HEK293 (cell line): Measurements from ENCODE around the gene LGALS9C.
"Not testable (repeated sequence)": the region's sequence is repeated elsewhere in the genome, so short reads cannot be mapped to it uniquely, and the experiment has no call there.

Experiments used
- CTCF ChIA-PET: fragments of 350-600 bp; formaldehyde crosslinking; extraction: SDS; loops from one replicate; lab custom pipeline; 2021; ENCODE audit warnings: antibody characterized with exemption; lab: Yijun Ruan, JAX
- POLR2A ChIA-PET: fragments of 300-600 bp; formaldehyde crosslinking; extraction: SDS; loops from one replicate; lab custom pipeline; 2020; ENCODE audit warnings: antibody characterized with exemption, inconsistent platforms; lab: Yijun Ruan, JAX
- H3K27ac ChIP-seq: fragments of 200-500 bp; sonication (Bioruptor generic); 2 replicates; pipeline ENCODE4 v1.5.1; 2014; ENCODE audit warnings: low read depth, low read length, control low read depth, inconsistent platforms; ENCODE audit errors: extremely low read depth
- H3K36me3 ChIP-seq, 2 experiments: fragments of 200-500 bp in 1 of 2; sonication (Bioruptor generic) in 1 of 2; 1 replicate in 1 of 2; 2 replicates in 1 of 2; pipeline ENCODE4 v1.5.1; 2014 to 2017; ENCODE audit warnings: inconsistent platforms in 2 of 2, low read length in 2 of 2; ENCODE audit not compliant: control insufficient read depth in 2 of 2, insufficient read depth in 1 of 2
- H3K4me1 ChIP-seq: fragments of 200-500 bp; sonication (Bioruptor generic); 2 replicates; pipeline ENCODE4 v1.5.1; 2014; ENCODE audit warnings: mild to moderate bottlenecking, low read length, inconsistent platforms; ENCODE audit not compliant: control insufficient read depth, insufficient read depth
- H3K4me3 ChIP-seq: 2 replicates; pipeline ENCODE4 v1.5.1; 2011; ENCODE audit warnings: low read depth, mild to moderate bottlenecking, control low read depth, low read length, moderate library complexity
- H3K9me3 ChIP-seq: fragments of 200-500 bp; sonication (Bioruptor generic); 2 replicates; pipeline ENCODE4 v1.5.1; 2014; ENCODE audit warnings: low read depth, low read length, inconsistent platforms; ENCODE audit not compliant: control insufficient read depth, insufficient read depth

Gene LGALS9C

DNA sequence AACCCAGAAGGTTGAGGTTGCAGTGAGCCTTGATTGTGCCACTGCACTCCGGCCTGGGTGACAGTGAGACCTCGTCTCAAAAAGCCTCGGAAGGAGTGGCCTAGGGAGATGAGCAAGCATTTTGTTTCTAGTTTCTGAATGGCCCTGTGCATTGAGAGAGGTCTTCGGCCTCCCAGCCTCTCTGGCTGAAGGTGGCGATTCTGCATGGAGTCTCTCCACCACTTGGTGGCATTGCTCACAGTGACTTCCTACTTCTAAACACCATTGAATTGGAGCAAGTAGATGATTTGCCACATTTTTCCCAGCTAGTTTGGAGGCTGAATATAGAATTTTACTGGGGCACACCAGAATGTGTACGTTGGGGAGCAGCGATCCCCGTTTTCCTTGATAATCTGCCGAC lies 48.4 kb downstream of the LGALS9C start:
- H3K4me3 ChIP-seq, H3K4me1 ChIP-seq, H3K36me3 ChIP-seq, CTCF ChIA-PET, H3K27ac ChIP-seq, H3K9me3 ChIP-seq, POLR2A ChIA-PET: not testable (repeated sequence)

DNA sequence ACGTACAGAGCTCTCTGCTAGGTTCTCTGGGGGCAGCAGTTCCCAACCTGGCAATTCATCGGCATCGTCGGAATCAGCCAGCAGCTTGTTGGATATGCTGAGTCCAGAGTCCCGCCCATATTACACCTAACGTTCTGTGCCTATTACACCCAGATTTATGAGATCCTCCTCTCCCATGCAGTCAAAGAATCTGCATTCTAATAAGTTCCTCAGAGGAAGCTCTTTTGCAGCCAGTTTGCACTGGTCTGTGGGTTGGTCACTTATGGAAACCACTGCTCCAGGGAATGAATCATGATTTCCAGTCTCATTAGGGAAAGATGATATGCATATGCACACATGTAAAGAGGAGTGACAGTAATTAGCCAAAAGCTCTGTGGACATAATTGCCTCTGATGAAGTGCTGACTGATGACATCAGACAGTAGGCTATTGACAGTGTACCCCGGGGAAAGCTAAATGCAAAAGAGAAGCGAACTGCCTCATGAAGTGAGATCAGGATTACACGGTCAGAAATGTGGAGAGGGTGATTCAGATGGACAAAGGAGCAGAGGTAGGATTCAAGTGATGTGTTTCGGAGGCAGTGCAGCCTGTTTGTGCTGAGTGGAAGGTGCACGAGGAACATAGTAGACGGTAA lies 49.7 kb downstream of the LGALS9C start:
- POLR2A ChIA-PET, H3K4me3 ChIP-seq, H3K9me3 ChIP-seq, CTCF ChIA-PET, H3K36me3 ChIP-seq, H3K4me1 ChIP-seq, H3K27ac ChIP-seq: not testable (repeated sequence)

DNA sequence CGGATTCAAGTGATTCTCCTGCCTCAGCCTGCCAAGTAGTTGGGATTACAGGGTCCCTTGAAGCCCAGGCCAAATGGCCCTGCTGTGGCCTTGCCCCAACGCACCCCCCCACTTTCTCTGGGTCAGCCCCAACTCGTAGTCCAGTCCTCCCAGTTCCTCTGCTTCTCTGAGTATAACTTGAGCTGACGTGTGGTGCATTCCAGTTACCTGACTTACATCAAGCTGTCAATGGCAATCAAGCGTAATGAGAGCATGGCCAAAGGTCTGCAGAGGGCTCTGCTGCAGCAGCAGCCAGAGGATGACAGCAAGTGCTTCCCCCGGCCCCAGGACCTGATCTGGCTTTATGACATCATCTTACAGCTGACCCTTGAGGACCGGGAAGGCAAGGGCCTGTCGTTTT lies 50.8 kb downstream of the LGALS9C start:
- H3K4me1 ChIP-seq, H3K27ac ChIP-seq, H3K4me3 ChIP-seq, H3K36me3 ChIP-seq, POLR2A ChIA-PET, CTCF ChIA-PET, H3K9me3 ChIP-seq: not testable (repeated sequence)

DNA sequence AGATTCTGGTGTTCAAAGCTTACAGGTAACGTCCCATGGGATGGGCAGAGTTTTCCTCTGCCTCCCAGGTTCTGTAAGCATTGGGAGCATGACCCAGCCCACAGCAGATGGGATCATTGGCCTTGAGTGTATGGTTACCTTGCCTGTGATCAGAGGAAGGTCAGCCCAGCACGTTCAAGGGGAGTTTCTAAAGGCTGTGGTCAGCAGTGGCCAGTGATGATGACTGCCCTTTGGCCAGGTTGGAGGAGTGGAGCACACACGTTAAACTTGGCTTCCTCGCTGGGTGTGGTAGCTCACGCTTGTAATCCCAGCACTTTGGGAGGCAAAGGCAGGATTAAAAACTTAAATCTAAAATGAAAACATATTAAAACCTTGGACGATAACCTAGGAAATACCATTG lies 51.8 kb downstream of the LGALS9C start:
- POLR2A ChIA-PET, H3K36me3 ChIP-seq: not testable (repeated sequence)

DNA sequence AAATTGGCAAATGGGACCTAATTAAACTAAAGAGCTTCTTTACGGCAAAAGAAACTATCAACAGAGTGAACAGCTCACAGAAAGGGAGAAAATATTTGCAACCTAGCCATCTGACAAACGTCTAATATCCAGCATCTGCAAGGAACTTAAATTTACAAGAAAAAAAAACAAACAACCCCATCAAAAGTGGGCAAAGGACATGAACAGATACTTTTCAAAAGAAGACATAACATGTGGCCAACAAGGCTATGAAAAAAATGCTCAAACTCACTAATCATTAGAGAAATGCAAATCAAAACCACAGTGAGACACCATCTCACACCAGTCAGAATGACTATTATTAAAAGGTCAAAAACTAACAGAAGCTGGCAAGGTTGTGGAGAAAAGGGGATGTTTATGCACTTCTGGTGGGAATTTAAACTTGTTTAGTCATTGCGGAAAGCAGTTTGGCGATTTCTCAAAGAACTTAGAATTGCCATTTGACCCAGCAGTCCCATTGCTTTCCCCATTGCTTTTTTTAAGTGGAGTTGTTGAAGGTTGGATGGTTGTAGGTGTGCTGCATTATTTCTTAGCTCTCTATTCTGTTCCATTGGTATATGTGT lies 52.4 kb downstream of the LGALS9C start:
- POLR2A ChIA-PET, H3K4me1 ChIP-seq, H3K9me3 ChIP-seq, H3K4me3 ChIP-seq, H3K27ac ChIP-seq, H3K36me3 ChIP-seq, CTCF ChIA-PET: not testable (repeated sequence)

More for the DNA sequence above, 51.8 kb downstream of the LGALS9C start:
- CTCF ChIA-PET, H3K27ac ChIP-seq, H3K4me1 ChIP-seq, H3K4me3 ChIP-seq, H3K9me3 ChIP-seq: not testable (repeated sequence)

DNA sequence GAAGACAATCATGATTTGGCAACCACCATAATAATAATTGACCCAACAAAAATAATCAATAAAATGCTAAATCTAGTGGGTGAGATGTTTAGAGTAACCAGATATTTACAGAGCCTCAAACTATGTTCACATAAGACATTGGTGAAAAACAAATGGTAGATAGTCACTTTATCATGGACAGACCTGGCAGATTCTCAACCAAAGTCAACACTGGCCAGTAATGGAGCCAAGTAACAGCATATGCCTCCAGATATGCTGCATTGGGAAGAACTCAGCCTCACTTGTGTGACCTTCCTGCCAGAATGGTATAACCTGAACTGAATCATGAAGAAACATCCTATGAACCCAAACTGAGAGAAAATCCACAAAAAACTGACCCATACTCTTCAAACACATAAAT lies 53.8 kb downstream of the LGALS9C start:
- CTCF ChIA-PET, H3K9me3 ChIP-seq, H3K27ac ChIP-seq, H3K4me1 ChIP-seq, POLR2A ChIA-PET, H3K36me3 ChIP-seq, H3K4me3 ChIP-seq: not testable (repeated sequence)

- H3K9me3 ChIP-seq, H3K4me1 ChIP-seq, H3K27ac ChIP-seq, POLR2A ChIA-PET, H3K36me3 ChIP-seq, CTCF ChIA-PET, H3K4me3 ChIP-seq: not testable (repeated sequence)
Measured at GRCh38 chr17:18542234-18542633, 65.6 kb downstream of the LGALS9C start.

GRCh38 chr17:18542907-18543306 lies 66.3 kb downstream of the LGALS9C start:
- H3K27ac ChIP-seq, H3K4me3 ChIP-seq, CTCF ChIA-PET, H3K9me3 ChIP-seq, POLR2A ChIA-PET, H3K36me3 ChIP-seq, H3K4me1 ChIP-seq: not testable (repeated sequence)
